Measurements from ENCODE around the gene PIK3C2B. TPM values are rescaled to one million over a fixed set of nuclear protein-coding genes. Genes with fewer than 3 reads are reported as not detected.
"Not testable (repeated sequence)": the region's sequence is repeated elsewhere in the genome, so short reads cannot be mapped to it uniquely, and the experiment has no call there.

The PIK3C2B gene
- total RNA-seq, 1 donor from 2014 or later, result 31.0 TPM

- peak; percentile 21 for DNase-seq
These were observed 12.9 kb upstream of the PIK3C2B start for GRCh38 chr1:204507317-204508105.

- DNase-seq, result peak; percentile 72
These were observed 12.3 kb upstream of the PIK3C2B start for GRCh38 chr1:204506969-204507316.

GRCh38 chr1:204506201-204506968, 11.8 kb upstream of the PIK3C2B start:
- peak; percentile 40 for DNase-seq

- no peak for DNase-seq
These were observed 11.1 kb upstream of the PIK3C2B start for GRCh38 chr1:204505674-204506200.

- DNase-seq, result no peak
These were observed 9.4 kb upstream of the PIK3C2B start for GRCh38 chr1:204503913-204504519.

- DNase-seq, result no peak
These were observed 8.7 kb upstream of the PIK3C2B start for GRCh38 chr1:204503122-204503912.

- DNase-seq, result no peak
These were observed 7.6 kb upstream of the PIK3C2B start for GRCh38 chr1:204502241-204502640.

GRCh38 chr1:204499511-204500468, 5.2 kb upstream of the PIK3C2B start:
- no peak for DNase-seq

- DNase-seq, result no peak
These were observed 4.4 kb upstream of the PIK3C2B start for GRCh38 chr1:204498981-204499380.

- no peak for DNase-seq
These were observed 1.2 kb upstream of the PIK3C2B start for GRCh38 chr1:204495777-204496176.

GRCh38 chr1:204495078-204495753, 611 bp upstream of the PIK3C2B start:
- no peak for DNase-seq

- DNase-seq, result peak; percentile 67
These were observed 673 bp downstream of the PIK3C2B start for GRCh38 chr1:204493984-204494280.

- peak; percentile 49 for DNase-seq
These were observed 1.2 kb downstream of the PIK3C2B start for GRCh38 chr1:204493145-204493983.

GRCh38 chr1:204491655-204492054, 3.0 kb downstream of the PIK3C2B start:
- DNase-seq, result no peak

- no peak for DNase-seq
These were observed 7.4 kb downstream of the PIK3C2B start for GRCh38 chr1:204487256-204487615.

GRCh38 chr1:204486513-204487255, 7.9 kb downstream of the PIK3C2B start:
- not testable (repeated sequence) for DNase-seq

- DNase-seq, result no peak
These were observed 10.8 kb downstream of the PIK3C2B start for GRCh38 chr1:204483791-204484190.

GRCh38 chr1:204480515-204480914, 14.1 kb downstream of the PIK3C2B start:
- no peak for DNase-seq
